Measurements from ENCODE around the gene TOMM34. TPM values are rescaled to one million over a fixed set of nuclear protein-coding genes. Genes with fewer than 3 reads are reported as not detected.

Gene TOMM34
- total and polyA plus RNA-seq, 9 of the 15 experiments (the other 6 are each of a cell fraction or from before 2014, with no cell fraction given) = 18.1 to 69.4 (median 41.7) TPM

DNA sequence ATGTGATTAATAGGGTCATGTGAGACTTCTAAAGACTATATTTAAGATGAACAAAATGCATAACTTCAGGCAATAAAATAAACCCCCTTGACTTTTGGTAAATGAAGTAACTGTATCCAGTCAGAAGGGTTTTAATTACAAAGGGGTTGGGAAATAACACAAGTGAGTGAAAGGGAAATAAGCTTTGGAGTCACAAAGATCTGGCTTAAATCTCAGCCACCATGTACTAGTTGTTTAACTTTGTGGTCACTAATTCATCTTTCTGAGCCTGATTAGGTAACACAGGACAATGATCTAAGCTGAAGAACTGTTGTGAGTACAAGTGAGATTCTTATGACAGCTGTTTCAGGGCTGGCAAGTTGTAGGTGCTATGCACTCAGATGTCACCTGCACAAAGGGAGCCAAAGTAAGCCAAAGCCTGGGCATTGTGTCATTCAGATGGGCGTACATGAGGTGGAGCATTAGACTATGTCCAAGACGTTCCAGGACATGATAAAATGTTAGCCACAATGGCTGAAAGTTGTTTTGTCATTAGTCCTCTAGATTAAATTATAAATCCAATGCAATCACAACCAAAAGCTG, 13.8 kb downstream of the TOMM34 start (continued):
- TF ChIP-seq NFRKB (IDR thresholded peaks at IDR 0.05; ENCODE audit: low read depth) (no peak), MEF2D (tag; conservative IDR thresholded peaks at IDR 0.05; ENCODE audit: low read depth) (no peak), RBM17 (IDR thresholded peaks at IDR 0.05; ENCODE audit: borderline replicate concordance, low read depth, low read length) (no peak), POLR2AphosphoS2 (IDR thresholded peaks at IDR 0.05; ENCODE audit: low read length) (no peak), RB1 (IDR thresholded peaks at IDR 0.05; ENCODE audit: low read depth) (no peak), SIN3A (IDR thresholded peaks at IDR 0.05; ENCODE audit: borderline replicate concordance in 2 of 2, control insufficient read depth in 1 of 2, low read depth in 2 of 2, low read length in 2 of 2) (no peak), PHB2 (IDR thresholded peaks at IDR 0.05; ENCODE audit: low read depth) (no peak), ZNF655 (CRISPR knock-in tag; IDR thresholded peaks at IDR 0.05) (no peak)

- Histone ChIP-seq H4K20me1 (replicated peaks; ENCODE audit: control insufficient read depth, insufficient read depth, low read length) (peaks cover 13% of the 10 kb centered on the region), H3K4me1 (replicated peaks in 1 of 2; ENCODE audit: control insufficient read depth in 2 of 2, insufficient read depth in 2 of 2, low read length in 2 of 2) (no peaks in the 10 kb centered on the region), H3K9me1 (ENCODE audit: control insufficient read depth, insufficient read depth, low read length) (no peaks in the 10 kb centered on the region), H3K27ac (ENCODE audit: extremely low read depth, low read depth, low read length) (no peak overlapping the region), H3K4me2 (ENCODE audit: insufficient read depth, low read length) (no peak overlapping the region), H3K4me3 (no peak overlapping the region), H2AFZ (ENCODE audit: low read depth, low read length) (no peak overlapping the region), H3K27me3 (ENCODE audit: control insufficient read depth in 2 of 2, insufficient read depth in 2 of 2, low read length in 2 of 2) (no peaks in the 10 kb centered on the region), H3K9ac (ENCODE audit: insufficient read depth in 1 of 2, low read depth in 2 of 2, low read length in 2 of 2) (no peak overlapping the region), H3K9me3 (replicated peaks; ENCODE audit: control insufficient read depth, insufficient read depth, low read depth, low read length) (no peaks in the 10 kb centered on the region), H3K79me2 (ENCODE audit: control insufficient read depth, insufficient read depth, low read length) (no peaks in the 10 kb centered on the region), H3K36me3 (ENCODE audit: control insufficient read depth, insufficient read depth, low read length) (peaks cover 97% of the 10 kb centered on the region)
- no TSS peak for BruUV-seq (replicated peaks)
- ATAC-seq (no peak), DNase-seq (ENCODE audit: extremely low read depth in 1 of 4, low spot score in 3 of 4) (no peak), FAIRE-seq (no peak)
- no peak for TF ChIP-seq SNAPC5 (CRISPR knock-in tag; IDR thresholded peaks at IDR 0.05)
- no peak for TF ChIP-seq ZNF583 (CRISPR knock-in tag; IDR thresholded peaks at IDR 0.05)
- TF ChIP-seq ZNF639 (CRISPR knock-in tag; conservative IDR thresholded peaks at IDR 0.05 in 1 of 2, IDR thresholded peaks at IDR 0.05 in 1 of 2) = no peak
- no peak for TF ChIP-seq KLF10 (CRISPR knock-in tag; IDR thresholded peaks at IDR 0.05)
- TF ChIP-seq PHF20 (IDR thresholded peaks at IDR 0.05; ENCODE audit: partially characterized antibody) = no peak
- TF ChIP-seq PHF21A (IDR thresholded peaks at IDR 0.05; ENCODE audit: borderline replicate concordance, low read depth) = no peak
- no peak for TF ChIP-seq IFI16 (CRISPR knock-in tag; IDR thresholded peaks at IDR 0.05)
- TF ChIP-seq SIN3B (IDR thresholded peaks at IDR 0.05; ENCODE audit: low read depth) = no peak
- TF ChIP-seq ZNF586 (CRISPR knock-in tag; conservative IDR thresholded peaks at IDR 0.05) = no peak
- TF ChIP-seq ZNF124 (CRISPR knock-in tag; IDR thresholded peaks at IDR 0.05) = no peak
- no peak for TF ChIP-seq ARNT (IDR thresholded peaks at IDR 0.05)
- no peak for TF ChIP-seq XRCC4 (IDR thresholded peaks at IDR 0.05; ENCODE audit: extremely low read depth, insufficient read depth, insufficient read length)
- intact Hi-C loops (cut with micrococcal nuclease) = no loop called here
- WGBS (ENCODE audit: insufficient coverage, low coverage, missing lambda C conversion rate) = 87% methylated on average over 6 of the region's 6 CpGs
- POLR2A ChIA-PET = interaction anchor here (0.6 to 2.0 kb wide), 3 partner anchors 15 to 337 kb away, joined by 4 to 6 read pairs (median 5); partner anchors contain the start of gene TOMM34
- in situ Hi-C loops (cut with MboI) = no loop called here
- CTCF ChIA-PET (ENCODE audit: low intra/inter-chr PET ratio) = no interaction called here
These were observed 14.9 kb downstream of the TOMM34 start for GRCh38 chr20:44945261-44945660.
